HEK293 (cell line): ENCODE measurements around the gene KCNB1.

Experiments used
- CTCF ChIA-PET: fragments of 350-600 bp; formaldehyde crosslinking; extraction: SDS; loops from one replicate; lab custom pipeline; 2021; ENCODE audit warnings: antibody characterized with exemption; lab: Yijun Ruan, JAX
- POLR2A ChIA-PET: fragments of 300-600 bp; formaldehyde crosslinking; extraction: SDS; loops from one replicate; lab custom pipeline; 2020; ENCODE audit warnings: antibody characterized with exemption, inconsistent platforms; lab: Yijun Ruan, JAX
- H3K27ac ChIP-seq: fragments of 200-500 bp; sonication (Bioruptor generic); 2 replicates; pipeline ENCODE4 v1.5.1; 2014; ENCODE audit warnings: low read depth, low read length, control low read depth, inconsistent platforms; ENCODE audit errors: extremely low read depth
- H3K36me3 ChIP-seq, 2 experiments: fragments of 200-500 bp in 1 of 2; sonication (Bioruptor generic) in 1 of 2; 1 replicate in 1 of 2; 2 replicates in 1 of 2; pipeline ENCODE4 v1.5.1; 2014 to 2017; ENCODE audit warnings: inconsistent platforms in 2 of 2, low read length in 2 of 2; ENCODE audit not compliant: control insufficient read depth in 2 of 2, insufficient read depth in 1 of 2
- H3K4me1 ChIP-seq: fragments of 200-500 bp; sonication (Bioruptor generic); 2 replicates; pipeline ENCODE4 v1.5.1; 2014; ENCODE audit warnings: mild to moderate bottlenecking, low read length, inconsistent platforms; ENCODE audit not compliant: control insufficient read depth, insufficient read depth
- H3K4me3 ChIP-seq: 2 replicates; pipeline ENCODE4 v1.5.1; 2011; ENCODE audit warnings: low read depth, mild to moderate bottlenecking, control low read depth, low read length, moderate library complexity
- H3K9me3 ChIP-seq: fragments of 200-500 bp; sonication (Bioruptor generic); 2 replicates; pipeline ENCODE4 v1.5.1; 2014; ENCODE audit warnings: low read depth, low read length, inconsistent platforms; ENCODE audit not compliant: control insufficient read depth, insufficient read depth
- GLI4 ChIP-seq: fragments of 450-650 bp; formaldehyde crosslinking; IDR thresholded peaks from 2 replicates; pipeline ENCODE4 v1.5.1; 2016; ENCODE audit warnings: missing biosample characterization, missing genetic modification characterization
- GLIS1 ChIP-seq: fragments of 450-650 bp; formaldehyde crosslinking; IDR thresholded peaks from 2 replicates; pipeline ENCODE4 v1.5.1; 2016; ENCODE audit warnings: missing biosample characterization, missing genetic modification characterization
- MZF1 ChIP-seq: fragments of 450-650 bp; formaldehyde crosslinking; IDR thresholded peaks from 2 replicates; pipeline ENCODE4 v1.5.1; 2017; ENCODE audit warnings: missing biosample characterization, missing genetic modification characterization, borderline replicate concordance
- SCRT1 ChIP-seq: fragments of 450-650 bp; formaldehyde crosslinking; IDR thresholded peaks from 2 replicates; pipeline ENCODE4 v1.5.1; 2016; ENCODE audit warnings: missing biosample characterization, missing genetic modification characterization, borderline replicate concordance
- SETDB1 ChIP-seq: IDR thresholded peaks from one replicate; pipeline ENCODE4 v1.6.1; 2017; ENCODE audit warnings: mild to moderate bottlenecking, low read length, moderate library complexity, mixed read lengths; ENCODE audit not compliant: insufficient read length
- SP3 ChIP-seq: fragments of 450-650 bp; formaldehyde crosslinking; IDR thresholded peaks from 2 replicates; pipeline ENCODE4 v1.5.1; 2016; ENCODE audit warnings: missing biosample characterization, missing genetic modification characterization
- ZBTB21 ChIP-seq: fragments of 450-650 bp; formaldehyde crosslinking; IDR thresholded peaks from 2 replicates; pipeline ENCODE4 v1.5.1; 2017; ENCODE audit warnings: missing biosample characterization, missing genetic modification characterization
- ZBTB7A ChIP-seq: fragments of 450-650 bp; formaldehyde crosslinking; IDR thresholded peaks from 2 replicates; pipeline ENCODE4 v1.5.1; 2016; ENCODE audit warnings: low read depth, missing biosample characterization, missing genetic modification characterization
- ZEB2 ChIP-seq: fragments of 450-650 bp; formaldehyde crosslinking; IDR thresholded peaks from 2 replicates; pipeline ENCODE4 v1.5.1; 2016; ENCODE audit warnings: missing biosample characterization, missing genetic modification characterization
- ZFP3 ChIP-seq: fragments of 450-650 bp; formaldehyde crosslinking; IDR thresholded peaks from 2 replicates; pipeline ENCODE4 v1.5.1; 2016; ENCODE audit warnings: low read depth, missing biosample characterization, missing genetic modification characterization
- ZNF10 ChIP-seq: fragments of 450-650 bp; formaldehyde crosslinking; IDR thresholded peaks from 2 replicates; pipeline ENCODE4 v1.5.1; 2017; ENCODE audit warnings: missing biosample characterization, missing genetic modification characterization
- ZNF112 ChIP-seq: fragments of 450-650 bp; formaldehyde crosslinking; IDR thresholded peaks from 2 replicates; pipeline ENCODE4 v1.5.0; 2017; ENCODE audit warnings: missing biosample characterization, missing genetic modification characterization
- ZNF133 ChIP-seq: fragments of 450-650 bp; formaldehyde crosslinking; IDR thresholded peaks from 2 replicates; pipeline ENCODE4 v1.5.1; 2016; ENCODE audit warnings: missing biosample characterization, missing genetic modification characterization
- ZNF146 ChIP-seq: fragments of 450-650 bp; formaldehyde crosslinking; IDR thresholded peaks from 2 replicates; pipeline ENCODE4 v1.5.1; 2016; ENCODE audit warnings: missing biosample characterization, missing genetic modification characterization
- ZNF239 ChIP-seq: fragments of 450-650 bp; formaldehyde crosslinking; IDR thresholded peaks from 2 replicates; pipeline ENCODE4 v1.5.1; 2016; ENCODE audit warnings: missing biosample characterization, missing genetic modification characterization
- ZNF266 ChIP-seq: fragments of 450-650 bp; formaldehyde crosslinking; IDR thresholded peaks from 2 replicates; pipeline ENCODE4 v1.5.1; 2016; ENCODE audit warnings: missing biosample characterization, missing genetic modification characterization, low read depth
- ZNF341 ChIP-seq: fragments of 450-650 bp; formaldehyde crosslinking; IDR thresholded peaks from 2 replicates; pipeline ENCODE4; 2016; ENCODE audit warnings: low read depth, missing biosample characterization, missing genetic modification characterization
- ZNF354C ChIP-seq: fragments of 450-650 bp; formaldehyde crosslinking; IDR thresholded peaks from 2 replicates; pipeline ENCODE4 v1.5.1; 2016; ENCODE audit warnings: missing biosample characterization, missing genetic modification characterization, low read depth, borderline replicate concordance
- ZNF548 ChIP-seq: fragments of 450-650 bp; formaldehyde crosslinking; IDR thresholded peaks from 2 replicates; pipeline ENCODE4 v1.5.1; 2016; ENCODE audit warnings: missing biosample characterization, missing genetic modification characterization
- ZNF624 ChIP-seq: fragments of 450-650 bp; formaldehyde crosslinking; IDR thresholded peaks from 2 replicates; pipeline ENCODE4 v1.5.1; 2017; ENCODE audit warnings: missing biosample characterization, missing genetic modification characterization
- ZNF654 ChIP-seq: fragments of 450-650 bp; formaldehyde crosslinking; IDR thresholded peaks from 2 replicates; pipeline ENCODE4 v1.5.1; 2016; ENCODE audit warnings: low read depth, missing biosample characterization, missing genetic modification characterization
- ZNF670 ChIP-seq: fragments of 450-650 bp; formaldehyde crosslinking; IDR thresholded peaks from 2 replicates; pipeline ENCODE4 v1.5.1; 2016; ENCODE audit warnings: missing biosample characterization, missing genetic modification characterization, low read depth
- ZNF76 ChIP-seq: fragments of 450-650 bp; formaldehyde crosslinking; IDR thresholded peaks from 2 replicates; pipeline ENCODE4; 2016; ENCODE audit warnings: low read depth, missing biosample characterization, missing genetic modification characterization, borderline replicate concordance
- TF ChIP-seq, protein P1 (sequence below): fragments of 450-650 bp; formaldehyde crosslinking; IDR thresholded peaks from 2 replicates; pipeline ENCODE4 v1.5.1; 2016; ENCODE audit warnings: missing biosample characterization, missing genetic modification characterization
- TF ChIP-seq, protein P2 (sequence below): fragments of 450-650 bp; formaldehyde crosslinking; optimal IDR thresholded peaks from 2 replicates; pipeline ENCODE3; 2016; ENCODE audit warnings: missing biosample characterization, mild to moderate bottlenecking, missing genetic modification characterization
- TF ChIP-seq, protein P3 (sequence below): fragments of 450-650 bp; formaldehyde crosslinking; IDR thresholded peaks from 2 replicates; pipeline ENCODE4 v1.5.1; 2017; ENCODE audit warnings: missing biosample characterization, missing genetic modification characterization

Gene KCNB1

DNA sequence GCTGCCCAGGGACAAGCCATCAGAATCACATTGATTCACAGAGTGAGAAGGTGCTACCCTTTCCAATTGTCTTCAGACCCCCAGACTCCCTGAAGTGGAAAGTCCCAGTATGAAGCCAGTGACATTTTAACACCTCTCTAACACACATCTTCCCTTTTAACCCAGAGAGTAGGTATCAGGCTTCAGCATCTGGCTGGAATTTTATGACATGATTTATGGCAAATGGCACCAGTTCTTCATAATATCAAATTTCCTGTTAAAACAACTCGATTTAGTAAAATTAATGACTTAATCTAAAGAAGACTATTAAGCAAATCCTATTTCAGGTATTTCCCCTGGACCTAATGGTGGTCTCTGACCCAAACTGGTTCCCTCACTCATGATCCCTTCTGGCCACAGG, 25.0 kb downstream of the KCNB1 start:
- ChIA-PET CTCF (no interaction called here), POLR2A (no interaction called here)
- H3K9me3 ChIP-seq = no peaks in the 10 kb centered on the region
- no peak overlapping the region for H3K4me3 ChIP-seq
- TF ChIP-seq ZEB2 (tag by site-specific recombination) (no peak), ZNF624 (tag by site-specific recombination) (no peak), ZNF341 (tag by site-specific recombination) (no peak), ZNF239 (tag by site-specific recombination) (no peak)
- no peaks in the 10 kb centered on the region for H3K36me3 ChIP-seq
- H3K27ac ChIP-seq = no peak overlapping the region
- H3K4me1 ChIP-seq = no peaks in the 10 kb centered on the region

DNA sequence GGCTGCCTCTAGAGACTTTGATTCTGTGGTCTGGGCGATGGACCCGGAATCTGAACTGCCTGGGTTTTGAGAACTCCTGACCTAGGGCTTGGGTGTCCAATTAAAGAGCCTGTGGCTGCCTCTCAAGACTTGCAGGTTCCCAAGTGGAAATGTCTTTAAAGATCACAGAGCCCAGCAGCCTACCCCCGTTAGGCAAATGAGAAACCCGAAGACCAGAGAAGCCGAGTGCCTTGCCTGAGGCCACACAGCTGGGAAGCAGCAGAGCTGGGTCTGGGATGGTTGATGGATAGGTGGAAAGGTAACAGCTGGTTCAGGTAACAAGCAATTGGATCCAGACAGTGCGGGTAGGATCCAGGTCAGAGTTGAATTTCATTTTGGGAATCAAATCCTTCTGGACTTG, 25.8 kb downstream of the KCNB1 start:
- no peaks in the 10 kb centered on the region for H3K4me1 ChIP-seq
- POLR2A ChIA-PET = no interaction called here
- H3K36me3 ChIP-seq = no peaks in the 10 kb centered on the region
- no peaks in the 10 kb centered on the region for H3K9me3 ChIP-seq
- CTCF ChIA-PET = interaction anchor here (0.6 kb wide), 1 partner anchor 62 kb away, joined by 3 read pairs; no protein-coding TSS in a partner anchor
- TF ChIP-seq ZNF10 = no peak
- no peak overlapping the region for H3K4me3 ChIP-seq
- no peak overlapping the region for H3K27ac ChIP-seq

DNA sequence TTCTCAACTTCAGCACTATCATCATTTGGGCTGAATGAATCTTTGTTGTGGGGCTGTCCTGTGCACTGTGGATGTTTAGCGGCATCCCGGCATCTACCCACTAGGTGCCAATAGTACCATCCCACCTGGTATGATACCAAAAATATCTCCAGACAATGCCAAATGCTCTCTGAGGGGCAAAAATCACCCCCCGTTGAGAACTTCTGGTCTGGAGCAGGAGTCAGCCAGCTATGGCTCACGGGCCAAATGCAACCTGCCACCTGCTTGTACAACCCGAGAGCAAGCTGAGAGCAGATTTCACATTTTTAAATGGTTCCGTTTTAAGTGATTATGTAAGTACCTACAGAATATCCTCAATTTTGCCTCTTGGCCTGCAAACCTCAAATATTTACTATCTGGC, 26.8 kb downstream of the KCNB1 start:
- Histone ChIP-seq H3K9me3 (no peaks in the 10 kb centered on the region), H3K36me3 (no peaks in the 10 kb centered on the region), H3K4me1 (no peaks in the 10 kb centered on the region), H3K27ac (no peak overlapping the region), H3K4me3 (no peak overlapping the region)
- CTCF ChIA-PET = no interaction called here
- no peak for TF ChIP-seq SCRT1 (tag by site-specific recombination)
- TF ChIP-seq SETDB1 = no peak
- TF ChIP-seq ZNF133 (tag by site-specific recombination) = no peak
- no peak for TF ChIP-seq GLI4
- TF ChIP-seq ZNF76 (tag by site-specific recombination) = no peak
- no peak for TF ChIP-seq ZNF266 (tag by site-specific recombination)
- TF ChIP-seq ZBTB21 (tag by site-specific recombination) = no peak
- TF ChIP-seq ZBTB7A (tag by site-specific recombination) = no peak
- TF ChIP-seq ZNF654 (tag by site-specific recombination) = no peak
- TF ChIP-seq, protein P1, sequence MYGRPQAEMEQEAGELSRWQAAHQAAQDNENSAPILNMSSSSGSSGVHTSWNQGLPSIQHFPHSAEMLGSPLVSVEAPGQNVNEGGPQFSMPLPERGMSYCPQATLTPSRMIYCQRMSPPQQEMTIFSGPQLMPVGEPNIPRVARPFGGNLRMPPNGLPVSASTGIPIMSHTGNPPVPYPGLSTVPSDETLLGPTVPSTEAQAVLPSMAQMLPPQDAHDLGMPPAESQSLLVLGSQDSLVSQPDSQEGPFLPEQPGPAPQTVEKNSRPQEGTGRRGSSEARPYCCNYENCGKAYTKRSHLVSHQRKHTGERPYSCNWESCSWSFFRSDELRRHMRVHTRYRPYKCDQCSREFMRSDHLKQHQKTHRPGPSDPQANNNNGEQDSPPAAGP (tag by site-specific recombination) = no peak
- TF ChIP-seq ZNF112 (tag by site-specific recombination) = no peak
- TF ChIP-seq SP3 (tag by site-specific recombination) = no peak
- no peak for TF ChIP-seq ZNF146 (tag by site-specific recombination)
- POLR2A ChIA-PET = no interaction called here

DNA sequence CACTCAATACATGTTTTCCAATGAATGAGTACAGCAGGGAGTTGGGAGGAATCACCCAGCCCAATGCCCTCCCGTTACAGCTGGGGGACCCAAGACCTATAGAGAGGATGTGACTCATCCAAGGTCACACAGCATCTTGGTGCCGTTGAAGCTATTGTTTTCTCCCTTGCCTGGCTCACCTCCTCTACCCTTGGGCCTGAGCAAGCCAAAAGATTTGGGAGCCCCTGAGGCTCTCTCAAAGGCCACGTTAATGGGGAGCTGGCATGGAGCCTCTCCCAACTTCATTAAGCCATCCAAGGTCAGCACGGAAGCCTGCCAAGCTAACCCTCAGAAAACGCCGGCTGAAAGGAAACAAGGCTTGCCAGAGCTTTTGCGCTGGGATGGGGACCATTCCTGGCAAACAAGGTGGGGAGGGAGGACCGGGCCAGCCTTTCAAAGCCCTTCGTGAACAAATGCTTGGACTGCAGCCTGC, 30.4 kb downstream of the KCNB1 start:
- Histone ChIP-seq H3K4me1 (no peaks in the 10 kb centered on the region), H3K27ac (no peak overlapping the region), H3K36me3 (no peaks in the 10 kb centered on the region), H3K9me3 (no peaks in the 10 kb centered on the region), H3K4me3 (no peak overlapping the region)
- ChIA-PET CTCF (interaction anchor here (0.6 kb wide), 1 partner anchor 54 kb away, joined by 3 read pairs; no protein-coding TSS in a partner anchor), POLR2A (no interaction called here)
- TF ChIP-seq MZF1 (tag by site-specific recombination) (no peak), ZNF670 (tag by site-specific recombination) (no peak), ZBTB7A (tag by site-specific recombination) (no peak), GLIS1 (tag by site-specific recombination) (no peak), ZEB2 (tag by site-specific recombination) (no peak), ZNF354C (tag by site-specific recombination) (no peak), ZNF548 (no peak), ZFP3 (tag by site-specific recombination) (no peak)
- TF ChIP-seq, protein P2, sequence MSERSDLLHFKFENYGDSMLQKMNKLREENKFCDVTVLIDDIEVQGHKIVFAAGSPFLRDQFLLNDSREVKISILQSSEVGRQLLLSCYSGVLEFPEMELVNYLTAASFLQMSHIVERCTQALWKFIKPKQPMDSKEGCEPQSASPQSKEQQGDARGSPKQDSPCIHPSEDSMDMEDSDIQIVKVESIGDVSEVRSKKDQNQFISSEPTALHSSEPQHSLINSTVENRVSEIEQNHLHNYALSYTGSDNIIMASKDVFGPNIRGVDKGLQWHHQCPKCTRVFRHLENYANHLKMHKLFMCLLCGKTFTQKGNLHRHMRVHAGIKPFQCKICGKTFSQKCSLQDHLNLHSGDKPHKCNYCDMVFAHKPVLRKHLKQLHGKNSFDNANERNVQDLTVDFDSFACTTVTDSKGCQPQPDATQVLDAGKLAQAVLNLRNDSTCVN (tag by site-specific recombination) = no peak
- TF ChIP-seq, protein P3, sequence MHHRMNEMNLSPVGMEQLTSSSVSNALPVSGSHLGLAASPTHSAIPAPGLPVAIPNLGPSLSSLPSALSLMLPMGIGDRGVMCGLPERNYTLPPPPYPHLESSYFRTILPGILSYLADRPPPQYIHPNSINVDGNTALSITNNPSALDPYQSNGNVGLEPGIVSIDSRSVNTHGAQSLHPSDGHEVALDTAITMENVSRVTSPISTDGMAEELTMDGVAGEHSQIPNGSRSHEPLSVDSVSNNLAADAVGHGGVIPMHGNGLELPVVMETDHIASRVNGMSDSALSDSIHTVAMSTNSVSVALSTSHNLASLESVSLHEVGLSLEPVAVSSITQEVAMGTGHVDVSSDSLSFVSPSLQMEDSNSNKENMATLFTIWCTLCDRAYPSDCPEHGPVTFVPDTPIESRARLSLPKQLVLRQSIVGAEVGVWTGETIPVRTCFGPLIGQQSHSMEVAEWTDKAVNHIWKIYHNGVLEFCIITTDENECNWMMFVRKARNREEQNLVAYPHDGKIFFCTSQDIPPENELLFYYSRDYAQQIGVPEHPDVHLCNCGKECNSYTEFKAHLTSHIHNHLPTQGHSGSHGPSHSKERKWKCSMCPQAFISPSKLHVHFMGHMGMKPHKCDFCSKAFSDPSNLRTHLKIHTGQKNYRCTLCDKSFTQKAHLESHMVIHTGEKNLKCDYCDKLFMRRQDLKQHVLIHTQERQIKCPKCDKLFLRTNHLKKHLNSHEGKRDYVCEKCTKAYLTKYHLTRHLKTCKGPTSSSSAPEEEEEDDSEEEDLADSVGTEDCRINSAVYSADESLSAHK (tag by site-specific recombination) = no peak
